T-helper 2 cell treated with Interferon-gamma antibody and Interleukin-4, amounts not matched to agents 100 ng/mL and 5 ng/mL, for 36 hours (primary cell): Measurements from ENCODE around the gene RSU1. TPM values are rescaled to one million over a fixed set of nuclear protein-coding genes. Genes with fewer than 3 reads are reported as not detected.

Experiments used
- intact Hi-C: fragments of 100-400 bp; cut with micrococcal nuclease; formaldehyde crosslinking; loops from one replicate; pipeline ENCODE4 v1.15.1; 2023
- total RNA-seq: library from RNA; stranded (reverse); gene quantifications from 2 replicates; pipeline ENCODE4 v1.2.3, GENCODE V29; 2022

Gene RSU1
- total RNA-seq, 1 donor from 2014 or later = 86.9 TPM

- intact Hi-C loops = no loop called here
These were observed 206.2 kb downstream of the RSU1 start for GRCh38 chr10:16611037-16611436.

- intact Hi-C loops = no loop called here
These were observed 208.0 kb downstream of the RSU1 start for GRCh38 chr10:16609211-16609610.

- intact Hi-C loops = no loop called here
These were observed 210.3 kb downstream of the RSU1 start for GRCh38 chr10:16606923-16607322.

- intact Hi-C loops = no loop called here
These were observed 210.8 kb downstream of the RSU1 start for GRCh38 chr10:16606421-16606820.

GRCh38 chr10:16603308-16603707 is 213.9 kb downstream of the RSU1 start:
- intact Hi-C loops = no loop called here

GRCh38 chr10:16602104-16602775 is 215.0 kb downstream of the RSU1 start:
- intact Hi-C loops = no loop called here

- intact Hi-C loops = no loop called here
These were observed 217.6 kb downstream of the RSU1 start for GRCh38 chr10:16599662-16600061.

GRCh38 chr10:16597656-16598055 is 219.6 kb downstream of the RSU1 start:
- intact Hi-C loops = no loop called here

GRCh38 chr10:16592378-16592777 is 224.8 kb downstream of the RSU1 start:
- intact Hi-C loops = no loop called here

- intact Hi-C loops = no loop called here
These were observed 230.7 kb downstream of the RSU1 start for GRCh38 chr10:16586358-16587138.

- intact Hi-C loops = no loop called here
These were observed 232.1 kb downstream of the RSU1 start for GRCh38 chr10:16585103-16585502.

- intact Hi-C loops = no loop called here
These were observed 233.8 kb downstream of the RSU1 start for GRCh38 chr10:16583382-16583781.

- intact Hi-C loops = no loop called here
These were observed 236.0 kb downstream of the RSU1 start for GRCh38 chr10:16581202-16581601.

- intact Hi-C loops = no loop called here
These were observed 246.5 kb downstream of the RSU1 start for GRCh38 chr10:16570731-16571130.

- intact Hi-C loops = no loop called here
These were observed 250.9 kb downstream of the RSU1 start for GRCh38 chr10:16566202-16566805.

- intact Hi-C loops = no loop called here
These were observed 251.6 kb downstream of the RSU1 start for GRCh38 chr10:16565604-16566003.

GRCh38 chr10:16562891-16563290 is 254.3 kb downstream of the RSU1 start:
- intact Hi-C loops = no loop called here

GRCh38 chr10:16559236-16559773 is 257.9 kb downstream of the RSU1 start:
- intact Hi-C loops = no loop called here

- intact Hi-C loops = no loop called here
These were observed 269.3 kb downstream of the RSU1 start for GRCh38 chr10:16547973-16548372.

GRCh38 chr10:16545116-16545736 is 272.0 kb downstream of the RSU1 start:
- intact Hi-C loops = loop anchor here (1.0 kb wide), 2 partner anchors 643 to 666 kb away; no protein-coding TSS in a partner anchor

- intact Hi-C loops = no loop called here
These were observed 272.6 kb downstream of the RSU1 start for GRCh38 chr10:16544591-16544990.

- intact Hi-C loops = no loop called here
These were observed 273.1 kb downstream of the RSU1 start for GRCh38 chr10:16544099-16544498.
